ENCODE data around the gene TARS1. TPM values are rescaled to one million over a fixed set of nuclear protein-coding genes. Genes with fewer than 3 reads are reported as not detected.

Gene TARS1
- total and polyA plus RNA-seq, 3 donors from 2014 or later, result 36.7 to 51.1 (median 40.5) TPM

DNA sequence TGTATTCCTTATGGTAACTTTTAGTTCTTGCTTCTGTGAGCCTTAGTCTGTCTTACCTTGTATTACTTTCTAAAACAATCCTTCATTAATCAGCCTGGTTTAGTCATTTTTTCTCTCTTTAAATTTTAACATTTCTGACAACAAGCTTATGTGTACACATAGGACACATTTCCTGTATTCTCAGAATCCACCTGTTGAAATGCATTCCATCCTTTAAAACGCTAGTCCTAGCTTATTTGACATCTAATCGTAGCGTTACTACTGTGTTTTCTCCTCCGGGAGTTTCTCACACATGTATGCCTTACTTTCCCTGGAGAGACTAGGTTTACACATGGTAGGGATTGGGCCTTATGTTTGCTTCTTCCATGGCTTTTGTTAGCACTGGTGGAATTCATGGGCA lies 3.8 kb downstream of the TARS1 start:
- Histone ChIP-seq H3K27ac (no peak overlapping the region), H3K4me3 (no peak overlapping the region), H3K36me3 (ENCODE audit: low read depth, missing control alignments) (no peaks in the 10 kb centered on the region), H3K27me3 (no peaks in the 10 kb centered on the region), H3K4me1 (peaks cover 7% of the 10 kb centered on the region), H3K9me3 (no peaks in the 10 kb centered on the region)
- TF ChIP-seq, protein P1, sequence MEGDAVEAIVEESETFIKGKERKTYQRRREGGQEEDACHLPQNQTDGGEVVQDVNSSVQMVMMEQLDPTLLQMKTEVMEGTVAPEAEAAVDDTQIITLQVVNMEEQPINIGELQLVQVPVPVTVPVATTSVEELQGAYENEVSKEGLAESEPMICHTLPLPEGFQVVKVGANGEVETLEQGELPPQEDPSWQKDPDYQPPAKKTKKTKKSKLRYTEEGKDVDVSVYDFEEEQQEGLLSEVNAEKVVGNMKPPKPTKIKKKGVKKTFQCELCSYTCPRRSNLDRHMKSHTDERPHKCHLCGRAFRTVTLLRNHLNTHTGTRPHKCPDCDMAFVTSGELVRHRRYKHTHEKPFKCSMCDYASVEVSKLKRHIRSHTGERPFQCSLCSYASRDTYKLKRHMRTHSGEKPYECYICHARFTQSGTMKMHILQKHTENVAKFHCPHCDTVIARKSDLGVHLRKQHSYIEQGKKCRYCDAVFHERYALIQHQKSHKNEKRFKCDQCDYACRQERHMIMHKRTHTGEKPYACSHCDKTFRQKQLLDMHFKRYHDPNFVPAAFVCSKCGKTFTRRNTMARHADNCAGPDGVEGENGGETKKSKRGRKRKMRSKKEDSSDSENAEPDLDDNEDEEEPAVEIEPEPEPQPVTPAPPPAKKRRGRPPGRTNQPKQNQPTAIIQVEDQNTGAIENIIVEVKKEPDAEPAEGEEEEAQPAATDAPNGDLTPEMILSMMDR (IDR thresholded peaks at IDR 0.05), result no peak
- no peak for TF ChIP-seq POLR2A (IDR thresholded peaks at IDR 0.05)
- intact Hi-C loops (cut with DNase I; ENCODE audit: low total_unique reads), result no loop called here
- DNase-seq, result no peak
- 87 to 92% methylated on average over 4 of the region's 4 CpGs for WGBS, 2 donors

DNA sequence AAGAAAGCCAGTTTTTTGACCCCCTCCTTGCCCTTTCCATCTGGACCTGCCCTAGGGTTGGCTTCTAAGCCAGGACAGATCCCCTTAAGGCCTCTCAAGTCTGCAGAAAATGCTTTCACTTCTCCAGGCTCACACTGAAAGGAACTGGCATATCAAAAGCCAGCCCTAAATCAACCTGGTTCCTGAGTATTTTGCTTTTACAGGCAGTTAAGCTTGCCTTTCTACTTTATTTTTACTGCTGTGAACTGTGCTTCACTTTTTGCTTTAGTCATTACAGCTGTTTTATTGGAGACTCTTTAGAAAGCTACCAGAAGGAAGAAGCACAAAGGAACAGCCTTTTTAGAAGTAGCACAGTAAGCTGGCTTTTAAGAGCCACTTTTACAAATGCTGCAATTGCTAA lies 5.0 kb downstream of the TARS1 start:
- Histone ChIP-seq H3K4me3 (no peak overlapping the region), H3K27me3 (no peaks in the 10 kb centered on the region), H3K9me3 (no peaks in the 10 kb centered on the region), H3K4me1 (peaks cover 3% of the 10 kb centered on the region), H3K27ac (no peak overlapping the region), H3K36me3 (ENCODE audit: low read depth, missing control alignments) (no peaks in the 10 kb centered on the region)
- intact Hi-C loops (cut with DNase I; ENCODE audit: low total_unique reads), result no loop called here
- DNase-seq, result no peak
- no peak for TF ChIP-seq POLR2A (IDR thresholded peaks at IDR 0.05)
- TF ChIP-seq, protein P1 (IDR thresholded peaks at IDR 0.05), result no peak

DNA sequence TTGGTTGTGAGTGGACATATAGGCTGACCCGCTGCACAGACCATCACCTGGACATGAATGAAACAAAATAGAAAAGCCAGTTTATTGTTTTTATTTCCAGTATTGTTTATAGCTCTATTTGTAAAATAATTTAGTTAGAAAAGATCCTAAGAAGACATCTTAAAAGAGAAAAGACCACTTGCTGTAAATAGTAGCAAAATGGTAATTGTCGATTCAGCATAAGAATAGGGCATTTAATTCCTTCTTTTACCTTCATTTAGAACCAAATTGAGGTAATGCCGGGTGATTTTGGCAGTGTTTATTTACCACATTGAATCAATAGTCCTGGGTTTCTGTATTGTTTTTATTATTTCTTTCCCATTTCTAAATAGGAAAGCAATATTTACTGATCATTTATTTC lies 7.4 kb downstream of the TARS1 start:
- Histone ChIP-seq H3K9me3 (no peaks in the 10 kb centered on the region), H3K4me3 (no peak overlapping the region), H3K27ac (no peak overlapping the region), H3K36me3 (ENCODE audit: low read depth, missing control alignments) (no peaks in the 10 kb centered on the region), H3K4me1 (no peaks in the 10 kb centered on the region), H3K27me3 (no peaks in the 10 kb centered on the region)
- no peak for DNase-seq
- 86 to 90% methylated on average over 3 of the region's 3 CpGs for WGBS, 2 donors
- intact Hi-C loops (cut with DNase I; ENCODE audit: low total_unique reads), result no loop called here
- TF ChIP-seq POLR2A (IDR thresholded peaks at IDR 0.05), result no peak
- TF ChIP-seq, protein P1 (IDR thresholded peaks at IDR 0.05), result no peak

DNA sequence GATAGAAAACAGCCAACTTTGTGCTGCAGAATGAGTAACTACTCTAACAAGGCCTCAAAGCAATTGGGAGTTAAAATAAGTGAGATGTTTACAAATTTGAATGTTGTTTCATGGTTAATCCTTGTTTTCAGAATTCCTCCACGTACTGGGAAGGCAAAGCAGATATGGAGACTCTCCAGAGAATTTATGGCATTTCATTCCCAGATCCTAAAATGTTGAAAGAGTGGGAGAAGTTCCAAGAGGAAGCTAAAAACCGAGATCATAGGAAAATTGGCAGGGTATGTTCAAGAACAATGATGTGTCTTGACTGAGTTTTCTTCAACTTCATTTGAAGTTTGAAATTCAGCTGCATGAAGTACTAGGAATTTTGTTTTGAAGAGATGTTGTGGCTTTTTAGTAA lies 16.4 kb downstream of the TARS1 start:
- Histone ChIP-seq H3K27me3 (no peaks in the 10 kb centered on the region), H3K9me3 (no peaks in the 10 kb centered on the region), H3K4me3 (no peak overlapping the region), H3K36me3 (ENCODE audit: low read depth, missing control alignments) (no peaks in the 10 kb centered on the region), H3K4me1 (no peaks in the 10 kb centered on the region), H3K27ac (no peak overlapping the region)
- intact Hi-C loops (cut with DNase I; ENCODE audit: low total_unique reads), result no loop called here
- DNase-seq, result no peak
- WGBS, 2 donors, result 19 to 28% methylated on average over 2 of the region's 2 CpGs
- TF ChIP-seq, protein P1 (IDR thresholded peaks at IDR 0.05), result no peak
- TF ChIP-seq POLR2A (IDR thresholded peaks at IDR 0.05), result no peak

DNA sequence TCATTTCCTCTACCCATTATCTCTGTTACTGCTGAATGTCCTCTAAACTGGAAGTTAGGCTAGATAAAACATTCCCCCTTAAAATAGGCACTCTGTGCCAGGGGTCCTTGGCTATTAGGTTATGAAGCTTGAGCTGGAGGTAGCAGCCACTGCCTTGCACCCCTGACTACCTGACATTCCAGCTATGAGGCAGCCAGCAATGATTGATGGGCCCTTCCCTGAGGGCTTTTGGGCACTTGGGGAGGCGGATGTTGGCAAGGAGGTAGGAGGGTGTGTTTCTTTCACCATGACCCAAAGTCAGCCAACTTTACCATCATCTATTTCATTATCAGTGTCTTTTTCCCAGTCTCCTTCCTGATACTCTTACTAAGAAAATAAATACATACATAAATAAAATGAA lies 17.1 kb downstream of the TARS1 start:
- no peaks in the 10 kb centered on the region for H3K27me3 ChIP-seq
- no peaks in the 10 kb centered on the region for H3K9me3 ChIP-seq
- intact Hi-C loops (cut with DNase I; ENCODE audit: low total_unique reads), result no loop called here
- no peak for TF ChIP-seq POLR2A (IDR thresholded peaks at IDR 0.05)
- TF ChIP-seq, protein P1 (IDR thresholded peaks at IDR 0.05), result no peak
- no peaks in the 10 kb centered on the region for H3K4me1 ChIP-seq
- DNase-seq, result no peak
- no peaks in the 10 kb centered on the region for H3K36me3 ChIP-seq (ENCODE audit: low read depth, missing control alignments)
- 93 to 100% methylated on average over 1 of the region's 1 CpG for WGBS, 2 donors
- no peak overlapping the region for H3K4me3 ChIP-seq
- H3K27ac ChIP-seq, result no peak overlapping the region
